ENCODE results near the gene AFDN. TPM values are rescaled to one million over a fixed set of nuclear protein-coding genes. Genes with fewer than 3 reads are reported as not detected.

AFDN gene
- total RNA-seq, 1 experiment from 2014 or later: 182 TPM

DNA sequence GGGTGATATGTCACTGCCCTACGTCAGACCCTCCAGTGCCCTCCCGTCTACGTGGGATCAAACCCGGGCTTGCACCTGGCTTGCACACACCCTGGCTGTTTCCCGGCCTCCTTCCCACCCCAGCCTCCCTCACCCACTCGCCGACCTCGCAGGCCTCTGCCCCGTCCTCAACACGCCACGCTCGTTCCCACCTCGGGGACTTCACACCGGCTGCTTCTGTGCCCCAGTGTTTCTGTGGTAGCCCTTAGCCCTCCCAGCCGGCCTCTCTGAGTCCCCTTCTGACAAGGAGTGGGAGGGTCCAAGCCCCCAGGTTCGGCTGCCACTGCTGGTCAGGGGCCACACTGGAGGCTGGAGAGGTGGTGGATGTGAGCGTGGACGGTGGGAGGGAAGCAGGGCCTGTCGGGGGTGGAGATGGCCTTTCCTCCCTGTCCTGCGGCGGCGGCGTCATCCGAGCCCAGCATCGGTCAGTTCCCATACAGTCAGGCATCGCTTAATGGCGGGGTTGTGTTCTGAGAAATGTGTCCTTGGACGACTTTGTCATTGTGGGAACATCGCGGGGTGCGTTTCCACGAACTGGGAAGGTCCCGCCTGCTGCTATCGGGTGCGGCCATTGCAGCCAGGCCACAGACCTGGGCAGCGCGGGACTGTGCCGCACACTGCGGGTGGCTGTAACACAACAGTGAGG is 159.3 kb downstream of the AFDN start:
- ATAC-seq (no peak), DNase-seq (ENCODE audit: low spot score) (no peak)
- Mint-ChIP-seq H3K36me3 (no peaks in the 10 kb centered on the region; the same call in 1 of the 2 replicates), H3K27ac (no peak overlapping the region), H3K27me3 (ENCODE audit: low read depth) (no peaks in the 10 kb centered on the region), H3K4me1 (no peaks in the 10 kb centered on the region), H3K9me3 (peaks cover 14% of the 10 kb centered on the region), H3K4me3 (no peak overlapping the region)
- ChIA-PET CTCF (no interaction called here), POLR2A (no interaction called here)
- no peak for TF ChIP-seq KAT7 (CRISPR knock-in tag; IDR thresholded peaks at IDR 0.05; ENCODE audit: borderline replicate concordance)
- TF ChIP-seq JUN (CRISPR knock-in tag; IDR thresholded peaks at IDR 0.05): no peak
- TF ChIP-seq, protein P1, sequence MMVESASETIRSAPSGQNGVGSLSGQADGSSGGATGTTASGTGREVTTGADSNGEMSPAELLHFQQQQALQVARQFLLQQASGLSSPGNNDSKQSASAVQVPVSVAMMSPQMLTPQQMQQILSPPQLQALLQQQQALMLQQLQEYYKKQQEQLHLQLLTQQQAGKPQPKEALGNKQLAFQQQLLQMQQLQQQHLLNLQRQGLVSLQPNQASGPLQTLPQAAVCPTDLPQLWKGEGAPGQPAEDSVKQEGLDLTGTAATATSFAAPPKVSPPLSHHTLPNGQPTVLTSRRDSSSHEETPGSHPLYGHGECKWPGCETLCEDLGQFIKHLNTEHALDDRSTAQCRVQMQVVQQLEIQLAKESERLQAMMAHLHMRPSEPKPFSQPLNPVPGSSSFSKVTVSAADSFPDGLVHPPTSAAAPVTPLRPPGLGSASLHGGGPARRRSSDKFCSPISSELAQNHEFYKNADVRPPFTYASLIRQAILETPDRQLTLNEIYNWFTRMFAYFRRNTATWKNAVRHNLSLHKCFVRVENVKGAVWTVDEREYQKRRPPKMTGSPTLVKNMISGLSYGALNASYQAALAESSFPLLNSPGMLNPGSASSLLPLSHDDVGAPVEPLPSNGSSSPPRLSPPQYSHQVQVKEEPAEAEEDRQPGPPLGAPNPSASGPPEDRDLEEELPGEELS (CRISPR knock-in tag; IDR thresholded peaks at IDR 0.05): no peak
- no peak for TF ChIP-seq FOXP1 (CRISPR knock-in tag; IDR thresholded peaks at IDR 0.05; ENCODE audit: borderline replicate concordance)
- no peak for TF ChIP-seq ATF1 (CRISPR knock-in tag; IDR thresholded peaks at IDR 0.05)
- no peak for TF ChIP-seq ESRRA (CRISPR knock-in tag; IDR thresholded peaks at IDR 0.05; ENCODE audit: borderline replicate concordance)
- TF ChIP-seq, protein P2, sequence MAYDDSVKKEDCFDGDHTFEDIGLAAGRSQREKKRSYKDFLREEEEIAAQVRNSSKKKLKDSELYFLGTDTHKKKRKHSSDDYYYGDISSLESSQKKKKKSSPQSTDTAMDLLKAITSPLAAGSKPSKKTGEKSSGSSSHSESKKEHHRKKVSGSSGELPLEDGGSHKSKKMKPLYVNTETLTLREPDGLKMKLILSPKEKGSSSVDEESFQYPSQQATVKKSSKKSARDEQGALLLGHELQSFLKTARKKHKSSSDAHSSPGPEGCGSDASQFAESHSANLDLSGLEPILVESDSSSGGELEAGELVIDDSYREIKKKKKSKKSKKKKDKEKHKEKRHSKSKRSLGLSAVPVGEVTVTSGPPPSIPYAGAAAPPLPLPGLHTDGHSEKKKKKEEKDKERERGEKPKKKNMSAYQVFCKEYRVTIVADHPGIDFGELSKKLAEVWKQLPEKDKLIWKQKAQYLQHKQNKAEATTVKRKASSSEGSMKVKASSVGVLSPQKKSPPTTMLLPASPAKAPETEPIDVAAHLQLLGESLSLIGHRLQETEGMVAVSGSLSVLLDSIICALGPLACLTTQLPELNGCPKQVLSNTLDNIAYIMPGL (CRISPR knock-in tag; IDR thresholded peaks at IDR 0.05): no peak
- TF ChIP-seq ZNF138 (CRISPR knock-in tag; conservative IDR thresholded peaks at IDR 0.05): no peak
- TF ChIP-seq, protein P3, sequence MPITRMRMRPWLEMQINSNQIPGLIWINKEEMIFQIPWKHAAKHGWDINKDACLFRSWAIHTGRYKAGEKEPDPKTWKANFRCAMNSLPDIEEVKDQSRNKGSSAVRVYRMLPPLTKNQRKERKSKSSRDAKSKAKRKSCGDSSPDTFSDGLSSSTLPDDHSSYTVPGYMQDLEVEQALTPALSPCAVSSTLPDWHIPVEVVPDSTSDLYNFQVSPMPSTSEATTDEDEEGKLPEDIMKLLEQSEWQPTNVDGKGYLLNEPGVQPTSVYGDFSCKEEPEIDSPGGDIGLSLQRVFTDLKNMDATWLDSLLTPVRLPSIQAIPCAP (CRISPR knock-in tag; IDR thresholded peaks at IDR 0.05): no peak
- TF ChIP-seq, protein P4, sequence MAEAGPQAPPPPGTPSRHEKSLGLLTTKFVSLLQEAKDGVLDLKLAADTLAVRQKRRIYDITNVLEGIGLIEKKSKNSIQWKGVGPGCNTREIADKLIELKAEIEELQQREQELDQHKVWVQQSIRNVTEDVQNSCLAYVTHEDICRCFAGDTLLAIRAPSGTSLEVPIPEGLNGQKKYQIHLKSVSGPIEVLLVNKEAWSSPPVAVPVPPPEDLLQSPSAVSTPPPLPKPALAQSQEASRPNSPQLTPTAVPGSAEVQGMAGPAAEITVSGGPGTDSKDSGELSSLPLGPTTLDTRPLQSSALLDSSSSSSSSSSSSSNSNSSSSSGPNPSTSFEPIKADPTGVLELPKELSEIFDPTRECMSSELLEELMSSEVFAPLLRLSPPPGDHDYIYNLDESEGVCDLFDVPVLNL (CRISPR knock-in tag; IDR thresholded peaks at IDR 0.05; ENCODE audit: borderline replicate concordance, low read depth): no peak
- TF ChIP-seq RELA (CRISPR knock-in tag; IDR thresholded peaks at IDR 0.05; ENCODE audit: borderline replicate concordance): no peak
- TF ChIP-seq, protein P5, sequence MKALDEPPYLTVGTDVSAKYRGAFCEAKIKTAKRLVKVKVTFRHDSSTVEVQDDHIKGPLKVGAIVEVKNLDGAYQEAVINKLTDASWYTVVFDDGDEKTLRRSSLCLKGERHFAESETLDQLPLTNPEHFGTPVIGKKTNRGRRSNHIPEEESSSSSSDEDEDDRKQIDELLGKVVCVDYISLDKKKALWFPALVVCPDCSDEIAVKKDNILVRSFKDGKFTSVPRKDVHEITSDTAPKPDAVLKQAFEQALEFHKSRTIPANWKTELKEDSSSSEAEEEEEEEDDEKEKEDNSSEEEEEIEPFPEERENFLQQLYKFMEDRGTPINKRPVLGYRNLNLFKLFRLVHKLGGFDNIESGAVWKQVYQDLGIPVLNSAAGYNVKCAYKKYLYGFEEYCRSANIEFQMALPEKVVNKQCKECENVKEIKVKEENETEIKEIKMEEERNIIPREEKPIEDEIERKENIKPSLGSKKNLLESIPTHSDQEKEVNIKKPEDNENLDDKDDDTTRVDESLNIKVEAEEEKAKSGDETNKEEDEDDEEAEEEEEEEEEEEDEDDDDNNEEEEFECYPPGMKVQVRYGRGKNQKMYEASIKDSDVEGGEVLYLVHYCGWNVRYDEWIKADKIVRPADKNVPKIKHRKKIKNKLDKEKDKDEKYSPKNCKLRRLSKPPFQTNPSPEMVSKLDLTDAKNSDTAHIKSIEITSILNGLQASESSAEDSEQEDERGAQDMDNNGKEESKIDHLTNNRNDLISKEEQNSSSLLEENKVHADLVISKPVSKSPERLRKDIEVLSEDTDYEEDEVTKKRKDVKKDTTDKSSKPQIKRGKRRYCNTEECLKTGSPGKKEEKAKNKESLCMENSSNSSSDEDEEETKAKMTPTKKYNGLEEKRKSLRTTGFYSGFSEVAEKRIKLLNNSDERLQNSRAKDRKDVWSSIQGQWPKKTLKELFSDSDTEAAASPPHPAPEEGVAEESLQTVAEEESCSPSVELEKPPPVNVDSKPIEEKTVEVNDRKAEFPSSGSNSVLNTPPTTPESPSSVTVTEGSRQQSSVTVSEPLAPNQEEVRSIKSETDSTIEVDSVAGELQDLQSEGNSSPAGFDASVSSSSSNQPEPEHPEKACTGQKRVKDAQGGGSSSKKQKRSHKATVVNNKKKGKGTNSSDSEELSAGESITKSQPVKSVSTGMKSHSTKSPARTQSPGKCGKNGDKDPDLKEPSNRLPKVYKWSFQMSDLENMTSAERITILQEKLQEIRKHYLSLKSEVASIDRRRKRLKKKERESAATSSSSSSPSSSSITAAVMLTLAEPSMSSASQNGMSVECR (CRISPR knock-in tag; IDR thresholded peaks at IDR 0.05; ENCODE audit: borderline replicate concordance): no peak
- TF ChIP-seq ELF4 (CRISPR knock-in tag; IDR thresholded peaks at IDR 0.05; ENCODE audit: low read depth): no peak
- TF ChIP-seq, protein P6, sequence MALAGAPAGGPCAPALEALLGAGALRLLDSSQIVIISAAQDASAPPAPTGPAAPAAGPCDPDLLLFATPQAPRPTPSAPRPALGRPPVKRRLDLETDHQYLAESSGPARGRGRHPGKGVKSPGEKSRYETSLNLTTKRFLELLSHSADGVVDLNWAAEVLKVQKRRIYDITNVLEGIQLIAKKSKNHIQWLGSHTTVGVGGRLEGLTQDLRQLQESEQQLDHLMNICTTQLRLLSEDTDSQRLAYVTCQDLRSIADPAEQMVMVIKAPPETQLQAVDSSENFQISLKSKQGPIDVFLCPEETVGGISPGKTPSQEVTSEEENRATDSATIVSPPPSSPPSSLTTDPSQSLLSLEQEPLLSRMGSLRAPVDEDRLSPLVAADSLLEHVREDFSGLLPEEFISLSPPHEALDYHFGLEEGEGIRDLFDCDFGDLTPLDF (CRISPR knock-in tag; IDR thresholded peaks at IDR 0.05): no peak
- TF ChIP-seq EMX1 (CRISPR knock-in tag; IDR thresholded peaks at IDR 0.05): no peak
